HL-60 (cell line): ENCODE results near the gene ASTN2.

Experiments
- GABPA ChIP-seq: IDR thresholded peaks from 2 replicates; pipeline ENCODE4 v1.6.1; 2012; ENCODE audit warnings: low read depth
- POLR2AphosphoS5 ChIP-seq: IDR thresholded peaks from 2 replicates; pipeline ENCODE4 v1.6.1; 2012; ENCODE audit warnings: low read depth
- TF ChIP-seq, protein P1 (sequence below): IDR thresholded peaks from one replicate; pipeline ENCODE4 v1.5.1; 2011; ENCODE audit warnings: low read length, control low read depth, inconsistent platforms; ENCODE audit not compliant: insufficient read depth

DNA sequence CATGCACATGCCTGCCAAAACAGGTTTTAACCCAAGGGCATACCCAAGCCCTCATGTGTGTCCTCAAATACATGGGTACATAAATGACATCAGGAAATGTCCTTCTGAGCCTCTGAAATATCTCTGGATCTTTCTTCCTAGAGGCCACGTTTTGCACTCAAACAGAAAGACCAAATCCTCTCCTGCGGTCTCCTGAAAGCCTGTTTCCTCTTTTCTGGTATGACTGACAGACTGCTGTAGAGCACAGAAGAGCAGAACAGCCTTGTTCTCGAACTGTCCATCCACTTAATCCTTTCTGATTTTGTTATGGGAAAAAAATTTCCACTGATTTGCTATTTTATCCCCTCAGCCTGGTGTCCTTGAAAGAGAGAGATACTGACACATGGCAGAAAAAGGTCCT is 107.2 kb downstream of the ASTN2 start:
- TF ChIP-seq, protein P1, sequence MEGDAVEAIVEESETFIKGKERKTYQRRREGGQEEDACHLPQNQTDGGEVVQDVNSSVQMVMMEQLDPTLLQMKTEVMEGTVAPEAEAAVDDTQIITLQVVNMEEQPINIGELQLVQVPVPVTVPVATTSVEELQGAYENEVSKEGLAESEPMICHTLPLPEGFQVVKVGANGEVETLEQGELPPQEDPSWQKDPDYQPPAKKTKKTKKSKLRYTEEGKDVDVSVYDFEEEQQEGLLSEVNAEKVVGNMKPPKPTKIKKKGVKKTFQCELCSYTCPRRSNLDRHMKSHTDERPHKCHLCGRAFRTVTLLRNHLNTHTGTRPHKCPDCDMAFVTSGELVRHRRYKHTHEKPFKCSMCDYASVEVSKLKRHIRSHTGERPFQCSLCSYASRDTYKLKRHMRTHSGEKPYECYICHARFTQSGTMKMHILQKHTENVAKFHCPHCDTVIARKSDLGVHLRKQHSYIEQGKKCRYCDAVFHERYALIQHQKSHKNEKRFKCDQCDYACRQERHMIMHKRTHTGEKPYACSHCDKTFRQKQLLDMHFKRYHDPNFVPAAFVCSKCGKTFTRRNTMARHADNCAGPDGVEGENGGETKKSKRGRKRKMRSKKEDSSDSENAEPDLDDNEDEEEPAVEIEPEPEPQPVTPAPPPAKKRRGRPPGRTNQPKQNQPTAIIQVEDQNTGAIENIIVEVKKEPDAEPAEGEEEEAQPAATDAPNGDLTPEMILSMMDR: no peak
- no peak for TF ChIP-seq POLR2AphosphoS5
- TF ChIP-seq GABPA: no peak
